ENCODE results near the gene STAG2.

The STAG2 gene

DNA sequence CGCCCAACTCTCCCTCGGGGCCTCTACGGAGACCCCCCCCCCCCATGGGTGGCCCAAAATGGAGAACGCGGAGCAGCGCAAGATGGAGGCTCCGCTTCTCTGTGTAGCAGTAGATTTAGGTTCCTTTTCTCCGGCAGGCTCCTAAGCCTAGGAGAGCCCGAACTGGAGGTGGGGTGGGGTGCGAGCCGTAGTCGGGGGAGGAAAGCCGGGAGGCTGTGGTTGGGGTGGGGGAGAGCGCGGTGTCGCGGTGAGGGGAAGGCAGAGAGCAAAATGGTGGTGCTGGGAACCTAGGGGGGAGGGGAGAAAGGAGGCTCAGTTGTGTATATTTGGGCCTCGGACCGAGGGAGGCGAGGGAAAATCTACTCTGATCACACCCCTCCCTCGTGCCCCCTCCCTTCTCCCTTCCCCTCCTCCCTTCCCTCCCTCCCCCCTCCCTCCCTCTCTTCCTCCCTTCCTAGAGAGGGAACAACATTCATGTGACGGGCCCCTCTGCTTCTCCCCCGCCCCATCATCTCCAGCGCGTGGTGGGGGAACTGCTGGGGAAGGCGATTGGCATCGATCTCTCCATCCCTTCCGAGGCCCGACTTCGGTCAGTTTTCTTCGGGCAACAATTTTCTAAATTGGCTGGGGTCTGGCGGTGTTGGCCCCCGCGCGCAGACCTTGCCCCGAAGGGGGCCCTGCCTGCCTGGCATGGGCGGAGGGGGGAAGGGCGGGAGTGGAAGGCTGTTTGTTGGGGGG lies at the start of gene STAG2:
TSS of gene STAG2 (plus strand) at position 439 of the 738 bp plus-strand sequence. CDS start 60,922 bp downstream, outside the sequence.
- Histone ChIP-seq H3K4me3 (ENCODE audit: low read depth, low read length) (peak within 1 kb of the TSS; percentile 73), H3K27ac (peak within 1 kb of the TSS; percentile 96), H3K36me3 (no peaks in the 10 kb centered on the region), H3K27me3 (ENCODE audit: insufficient read depth, low read depth, severe bottlenecking) (peaks cover 10% of the 10 kb centered on the region), H3K9me3 (ENCODE audit: severe bottlenecking) (no peaks in the 10 kb centered on the region)
- DNase-seq: peak; percentile 82
- TF ChIP-seq, protein P1, sequence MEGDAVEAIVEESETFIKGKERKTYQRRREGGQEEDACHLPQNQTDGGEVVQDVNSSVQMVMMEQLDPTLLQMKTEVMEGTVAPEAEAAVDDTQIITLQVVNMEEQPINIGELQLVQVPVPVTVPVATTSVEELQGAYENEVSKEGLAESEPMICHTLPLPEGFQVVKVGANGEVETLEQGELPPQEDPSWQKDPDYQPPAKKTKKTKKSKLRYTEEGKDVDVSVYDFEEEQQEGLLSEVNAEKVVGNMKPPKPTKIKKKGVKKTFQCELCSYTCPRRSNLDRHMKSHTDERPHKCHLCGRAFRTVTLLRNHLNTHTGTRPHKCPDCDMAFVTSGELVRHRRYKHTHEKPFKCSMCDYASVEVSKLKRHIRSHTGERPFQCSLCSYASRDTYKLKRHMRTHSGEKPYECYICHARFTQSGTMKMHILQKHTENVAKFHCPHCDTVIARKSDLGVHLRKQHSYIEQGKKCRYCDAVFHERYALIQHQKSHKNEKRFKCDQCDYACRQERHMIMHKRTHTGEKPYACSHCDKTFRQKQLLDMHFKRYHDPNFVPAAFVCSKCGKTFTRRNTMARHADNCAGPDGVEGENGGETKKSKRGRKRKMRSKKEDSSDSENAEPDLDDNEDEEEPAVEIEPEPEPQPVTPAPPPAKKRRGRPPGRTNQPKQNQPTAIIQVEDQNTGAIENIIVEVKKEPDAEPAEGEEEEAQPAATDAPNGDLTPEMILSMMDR (IDR thresholded peaks at IDR 0.05; ENCODE audit: low read depth, low read length): no peak

DNA sequence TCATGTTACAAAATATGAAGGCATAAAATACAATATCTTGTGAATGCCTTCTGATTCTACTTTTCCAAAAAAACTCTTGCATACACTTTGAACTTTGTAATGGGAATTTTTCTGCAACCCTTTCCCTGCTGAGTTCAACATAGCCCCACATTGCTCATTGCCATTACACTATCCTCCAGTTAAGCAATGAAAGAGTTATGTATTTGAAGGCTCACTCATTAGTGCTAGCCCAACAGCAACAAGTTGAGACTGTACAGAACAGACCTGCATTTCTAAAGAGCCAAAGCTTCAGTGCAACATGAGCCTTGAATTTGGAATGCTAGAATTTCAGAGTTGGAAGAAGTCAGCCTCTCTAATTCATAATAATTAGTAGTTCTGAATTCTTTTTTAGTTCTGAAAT lies 44.4 kb upstream of the STAG2 start:
- Histone ChIP-seq H3K27me3 (ENCODE audit: insufficient read depth, low read depth, severe bottlenecking) (no peaks in the 10 kb centered on the region), H3K27ac (no peak overlapping the region), H3K36me3 (no peaks in the 10 kb centered on the region), H3K4me3 (ENCODE audit: low read depth, low read length) (no peak overlapping the region), H3K9me3 (ENCODE audit: severe bottlenecking) (no peaks in the 10 kb centered on the region)
- no peak for DNase-seq
- TF ChIP-seq, protein P1 (IDR thresholded peaks at IDR 0.05; ENCODE audit: low read depth, low read length): no peak

DNA sequence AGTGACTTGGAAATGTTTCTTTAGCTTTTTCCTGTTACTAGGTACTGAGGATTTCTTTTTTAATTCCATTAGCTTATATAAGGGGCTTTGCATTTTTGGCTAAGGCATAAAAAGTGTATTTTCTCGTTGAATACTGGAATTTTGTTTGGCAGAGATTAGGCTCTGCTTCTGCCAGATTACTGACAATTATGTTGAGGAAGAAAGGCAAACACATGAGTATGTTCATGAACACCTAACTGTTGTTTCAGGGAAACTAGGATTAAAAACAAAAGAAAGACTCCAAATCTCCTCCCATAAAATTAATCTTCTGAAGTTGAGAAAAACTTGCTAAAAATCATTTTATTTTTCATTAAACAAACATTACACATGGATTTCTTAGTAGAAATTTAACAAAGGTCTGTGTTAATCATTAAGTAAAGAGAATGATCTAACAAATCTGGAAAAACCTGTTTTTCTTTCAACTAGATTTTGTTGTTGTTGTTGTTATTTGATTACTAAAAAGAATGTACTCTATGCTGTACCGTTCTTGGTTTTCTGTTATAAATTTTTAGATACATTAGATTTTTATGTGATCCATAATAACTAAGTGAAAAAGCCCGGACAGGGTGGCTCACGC lies 43.3 kb upstream of the STAG2 start:
- TF ChIP-seq, protein P1 (IDR thresholded peaks at IDR 0.05; ENCODE audit: low read depth, low read length): no peak
- DNase-seq: no peak
- Histone ChIP-seq H3K27ac (no peak overlapping the region), H3K9me3 (ENCODE audit: severe bottlenecking) (no peaks in the 10 kb centered on the region), H3K36me3 (no peaks in the 10 kb centered on the region), H3K27me3 (ENCODE audit: insufficient read depth, low read depth, severe bottlenecking) (no peaks in the 10 kb centered on the region), H3K4me3 (ENCODE audit: low read depth, low read length) (no peak overlapping the region)

DNA sequence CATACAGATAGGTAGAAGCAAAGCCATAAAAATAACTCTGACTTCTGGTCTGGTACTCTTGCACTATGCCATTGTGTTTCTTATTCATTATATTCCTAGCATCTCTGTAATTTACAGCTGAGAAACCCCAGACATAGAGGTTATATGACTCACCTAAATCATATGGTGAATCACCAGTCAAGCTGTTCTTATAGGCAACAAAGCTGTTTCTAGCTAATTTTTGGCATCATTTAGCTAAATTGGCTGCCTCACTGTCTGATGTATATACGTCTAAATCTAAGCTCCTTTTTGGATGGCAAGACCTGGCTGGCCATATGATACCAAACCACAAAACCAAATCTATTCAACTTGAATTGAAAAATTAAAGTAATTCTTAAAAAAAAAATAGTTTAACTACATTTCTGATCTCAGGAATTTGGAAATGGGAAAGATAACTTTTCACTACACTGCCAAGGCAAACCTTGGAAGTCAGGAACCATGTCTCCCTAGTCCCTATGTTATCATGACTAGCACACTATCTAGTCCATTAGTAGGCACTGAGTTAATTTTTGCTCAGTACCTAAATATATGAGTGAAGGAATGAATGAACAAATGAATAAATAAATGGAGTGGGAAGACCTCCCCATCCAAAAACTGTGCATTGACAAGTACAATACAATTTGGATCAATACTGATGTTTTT lies 41.3 kb upstream of the STAG2 start:
- TF ChIP-seq, protein P1 (IDR thresholded peaks at IDR 0.05; ENCODE audit: low read depth, low read length): no peak
- no peak for DNase-seq
- Histone ChIP-seq H3K27ac (no peak overlapping the region), H3K36me3 (no peaks in the 10 kb centered on the region), H3K27me3 (ENCODE audit: insufficient read depth, low read depth, severe bottlenecking) (no peaks in the 10 kb centered on the region), H3K9me3 (ENCODE audit: severe bottlenecking) (no peaks in the 10 kb centered on the region), H3K4me3 (ENCODE audit: low read depth, low read length) (no peak overlapping the region)

DNA sequence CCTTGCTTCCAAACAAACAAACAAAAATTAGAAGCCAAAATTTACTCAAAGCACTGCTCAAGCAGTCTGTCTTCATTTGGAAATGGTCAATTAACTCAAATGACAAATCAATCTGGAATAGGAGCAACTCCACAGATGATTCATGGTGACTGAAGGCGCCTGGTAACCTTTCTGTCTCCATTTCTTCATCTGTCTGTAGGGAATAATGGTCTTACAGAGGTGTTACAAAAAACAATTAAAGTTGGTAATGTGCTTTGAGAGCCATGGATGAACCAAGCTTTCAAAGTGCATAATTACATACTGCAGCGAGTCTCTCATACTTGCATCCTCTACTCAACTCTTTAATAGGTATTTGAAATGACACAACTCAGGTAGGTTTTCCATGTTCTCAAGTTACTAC lies 38.3 kb upstream of the STAG2 start:
- no peaks in the 10 kb centered on the region for H3K36me3 ChIP-seq
- no peaks in the 10 kb centered on the region for H3K9me3 ChIP-seq (ENCODE audit: severe bottlenecking)
- no peak for DNase-seq
- TF ChIP-seq, protein P1 (IDR thresholded peaks at IDR 0.05; ENCODE audit: low read depth, low read length): no peak
- H3K27ac ChIP-seq: no peak overlapping the region
- no peaks in the 10 kb centered on the region for H3K27me3 ChIP-seq (ENCODE audit: insufficient read depth, low read depth, severe bottlenecking)
- H3K4me3 ChIP-seq (ENCODE audit: low read depth, low read length): no peak overlapping the region

Data from WERI-Rb-1 (cell line).